ENCODE data around the gene UBQLN2. TPM values are rescaled to one million over a fixed set of nuclear protein-coding genes. Genes with fewer than 3 reads are reported as not detected.
A peak's percentile ranks its signal among the peaks of the same experiment; 100 is the strongest.

The UBQLN2 gene
- total RNA-seq, 3 donors from 2014 or later (not counting 1 experiment from before 2014, with no cell fraction given) = 36.2 to 43.4 (median 39.7) TPM

DNA sequence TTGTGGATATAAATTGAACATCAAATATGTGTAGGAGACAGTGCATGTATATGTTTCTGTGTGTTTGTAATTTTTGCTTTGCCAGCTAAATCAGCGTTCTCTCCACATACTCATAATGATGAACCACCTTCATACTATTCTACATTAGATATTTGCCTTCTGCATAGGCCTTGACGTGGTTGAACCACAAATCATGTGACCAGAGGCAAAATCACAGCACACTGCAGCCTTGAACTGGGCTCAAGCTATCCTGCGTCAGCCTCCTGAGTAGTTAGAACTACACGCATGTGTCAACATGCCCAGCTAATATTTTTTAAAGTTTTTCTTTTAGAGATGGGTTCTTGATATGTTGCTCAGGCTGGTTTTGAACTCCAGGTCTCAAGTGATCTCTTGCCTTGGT, 9.5 kb downstream of the UBQLN2 start:
- intact Hi-C loops (cut with micrococcal nuclease) = no loop called here
- Histone ChIP-seq H3K36me3 (ENCODE audit: control insufficient read depth, insufficient read depth, low read length) (peaks cover 5% of the 10 kb centered on the region), H3K9me3 (ENCODE audit: control insufficient read depth, insufficient read depth, low read length) (no peaks in the 10 kb centered on the region), H3K4me1 (ENCODE audit: control insufficient read depth, insufficient read depth, low read length) (peaks cover 12% of the 10 kb centered on the region), H3K4me3 (ENCODE audit: low read length) (no peak overlapping the region), H3K27me3 (ENCODE audit: control insufficient read depth, insufficient read depth, low read length) (no peaks in the 10 kb centered on the region), H3K27ac (ENCODE audit: low read length) (no peak overlapping the region)
- Mint-ChIP-seq H3K36me3 (no peaks in the 10 kb centered on the region), H3K4me3 (no peak overlapping the region), H3K4me1 (peaks cover 7 to 39% of the 10 kb centered on the region in 2 donors), H3K27ac (peak overlapping the region in 1 of 2 donors; percentile 62), H3K27me3 (ENCODE audit: low read depth in 2 of 2) (no peaks in the 10 kb centered on the region), H3K9me3 (no peaks in the 10 kb centered on the region)
- TF ChIP-seq, protein P1, sequence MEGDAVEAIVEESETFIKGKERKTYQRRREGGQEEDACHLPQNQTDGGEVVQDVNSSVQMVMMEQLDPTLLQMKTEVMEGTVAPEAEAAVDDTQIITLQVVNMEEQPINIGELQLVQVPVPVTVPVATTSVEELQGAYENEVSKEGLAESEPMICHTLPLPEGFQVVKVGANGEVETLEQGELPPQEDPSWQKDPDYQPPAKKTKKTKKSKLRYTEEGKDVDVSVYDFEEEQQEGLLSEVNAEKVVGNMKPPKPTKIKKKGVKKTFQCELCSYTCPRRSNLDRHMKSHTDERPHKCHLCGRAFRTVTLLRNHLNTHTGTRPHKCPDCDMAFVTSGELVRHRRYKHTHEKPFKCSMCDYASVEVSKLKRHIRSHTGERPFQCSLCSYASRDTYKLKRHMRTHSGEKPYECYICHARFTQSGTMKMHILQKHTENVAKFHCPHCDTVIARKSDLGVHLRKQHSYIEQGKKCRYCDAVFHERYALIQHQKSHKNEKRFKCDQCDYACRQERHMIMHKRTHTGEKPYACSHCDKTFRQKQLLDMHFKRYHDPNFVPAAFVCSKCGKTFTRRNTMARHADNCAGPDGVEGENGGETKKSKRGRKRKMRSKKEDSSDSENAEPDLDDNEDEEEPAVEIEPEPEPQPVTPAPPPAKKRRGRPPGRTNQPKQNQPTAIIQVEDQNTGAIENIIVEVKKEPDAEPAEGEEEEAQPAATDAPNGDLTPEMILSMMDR (IDR thresholded peaks at IDR 0.05) = no peak
- WGBS (ENCODE audit: insufficient coverage) = 56% methylated on average over 3 of the region's 4 CpGs
- peak in 1 of 3 donors; percentile 24 for ATAC-seq
- DNase-seq = peak in 1 of 2 donors; percentile 44

DNA sequence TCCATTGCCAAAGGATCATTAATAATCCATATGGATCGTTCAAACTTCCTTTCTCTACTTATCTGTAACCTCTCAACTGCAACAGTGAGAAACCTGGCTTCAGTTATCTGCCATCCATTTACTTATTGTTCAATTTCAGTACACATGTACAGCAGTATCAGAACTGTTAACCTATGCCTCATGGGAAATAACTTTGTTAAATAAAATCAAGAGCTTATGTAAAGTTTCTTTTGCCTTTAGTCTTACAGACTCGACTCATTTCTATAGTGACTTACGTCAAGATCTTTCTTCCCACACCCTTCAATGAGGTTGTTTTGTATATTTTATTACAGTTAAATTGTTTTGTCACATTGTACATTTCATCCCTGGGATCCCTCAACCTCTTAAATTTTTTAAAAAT, 11.4 kb downstream of the UBQLN2 start:
- intact Hi-C loops (cut with micrococcal nuclease) = no loop called here
- DNase-seq (no peak), ATAC-seq (no peak)
- H3K4me1 Mint-ChIP-seq = peaks cover 12 to 45% of the 10 kb centered on the region in 2 donors
- H3K36me3 Mint-ChIP-seq = no peaks in the 10 kb centered on the region
- H3K4me3 ChIP-seq (ENCODE audit: low read length) = no peak overlapping the region
- H3K27ac Mint-ChIP-seq = peak overlapping the region; percentile 42 to 50
- no peak overlapping the region for H3K4me3 Mint-ChIP-seq
- H3K36me3 ChIP-seq (ENCODE audit: control insufficient read depth, insufficient read depth, low read length) = no peaks in the 10 kb centered on the region
- H3K9me3 Mint-ChIP-seq = no peaks in the 10 kb centered on the region
- H3K4me1 ChIP-seq (ENCODE audit: control insufficient read depth, insufficient read depth, low read length) = no peaks in the 10 kb centered on the region
- TF ChIP-seq, protein P1 (IDR thresholded peaks at IDR 0.05) = no peak
- no peak overlapping the region for H3K27ac ChIP-seq (ENCODE audit: low read length)
- H3K27me3 ChIP-seq (ENCODE audit: control insufficient read depth, insufficient read depth, low read length) = no peaks in the 10 kb centered on the region
- no CpG with 5 or more reads among the region's 3 CpGs for whole genome bisulfite sequencing (ENCODE audit: insufficient coverage)
- H3K27me3 Mint-ChIP-seq (ENCODE audit: low read depth in 2 of 2) = no peaks in the 10 kb centered on the region
- no peaks in the 10 kb centered on the region for H3K9me3 ChIP-seq (ENCODE audit: control insufficient read depth, insufficient read depth, low read length)

DNA sequence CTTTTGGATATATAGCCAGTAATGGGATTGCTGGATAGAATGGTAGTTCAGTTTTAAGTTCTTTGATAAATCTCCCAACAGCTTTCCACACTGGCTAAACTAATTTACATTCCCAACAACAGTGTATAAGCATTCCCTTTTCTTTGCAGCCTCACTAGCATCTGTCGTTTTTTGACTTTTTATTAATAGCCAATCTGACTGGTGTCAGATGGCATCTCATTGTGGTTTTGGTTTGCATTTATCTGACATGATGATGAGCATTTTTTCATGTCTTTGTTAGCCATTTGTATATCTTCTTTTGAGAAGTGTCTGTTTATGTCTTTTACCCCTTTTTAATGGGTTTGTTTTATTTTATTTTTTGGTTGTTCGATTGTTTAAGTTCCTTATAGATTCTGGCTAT, 13.3 kb downstream of the UBQLN2 start:
- Histone ChIP-seq H3K9me3 (ENCODE audit: control insufficient read depth, insufficient read depth, low read length) (no peaks in the 10 kb centered on the region), H3K27me3 (ENCODE audit: control insufficient read depth, insufficient read depth, low read length) (no peaks in the 10 kb centered on the region), H3K4me3 (ENCODE audit: low read length) (no peak overlapping the region), H3K36me3 (ENCODE audit: control insufficient read depth, insufficient read depth, low read length) (no peaks in the 10 kb centered on the region), H3K27ac (ENCODE audit: low read length) (no peak overlapping the region), H3K4me1 (ENCODE audit: control insufficient read depth, insufficient read depth, low read length) (no peaks in the 10 kb centered on the region)
- TF ChIP-seq, protein P1 (IDR thresholded peaks at IDR 0.05) = no peak
- Mint-ChIP-seq H3K4me3 (no peak overlapping the region), H3K4me1 (peaks cover 12 to 46% of the 10 kb centered on the region in 2 donors), H3K27ac (no peak overlapping the region), H3K27me3 (ENCODE audit: low read depth in 2 of 2) (no peaks in the 10 kb centered on the region), H3K36me3 (no peaks in the 10 kb centered on the region), H3K9me3 (no peaks in the 10 kb centered on the region)
- intact Hi-C loops (cut with micrococcal nuclease) = no loop called here
- ATAC-seq = no peak
- WGBS (ENCODE audit: insufficient coverage) = no CpG with 5 or more reads among the region's 2 CpGs
- DNase-seq = no peak

Data from natural killer cell (primary cell).